GM19463 (cell line): ENCODE results near the gene OTUD7B.
"Not testable (repeated sequence)": the region's sequence is repeated elsewhere in the genome, so short reads cannot be mapped to it uniquely, and the experiment has no call there.

Source experiments
- ATAC-seq: cut with Tn5 transposase; IDR thresholded peaks from one replicate; pipeline ENCODE4 v1.9.1; 2021; ENCODE audit warnings: mild to moderate bottlenecking, moderate library complexity; ENCODE audit not compliant: unreplicated experiment

The OTUD7B gene

GRCh38 chr1:149962039-149962647 is 48.4 kb downstream of the OTUD7B start:
- ATAC-seq, result no peak

DNA sequence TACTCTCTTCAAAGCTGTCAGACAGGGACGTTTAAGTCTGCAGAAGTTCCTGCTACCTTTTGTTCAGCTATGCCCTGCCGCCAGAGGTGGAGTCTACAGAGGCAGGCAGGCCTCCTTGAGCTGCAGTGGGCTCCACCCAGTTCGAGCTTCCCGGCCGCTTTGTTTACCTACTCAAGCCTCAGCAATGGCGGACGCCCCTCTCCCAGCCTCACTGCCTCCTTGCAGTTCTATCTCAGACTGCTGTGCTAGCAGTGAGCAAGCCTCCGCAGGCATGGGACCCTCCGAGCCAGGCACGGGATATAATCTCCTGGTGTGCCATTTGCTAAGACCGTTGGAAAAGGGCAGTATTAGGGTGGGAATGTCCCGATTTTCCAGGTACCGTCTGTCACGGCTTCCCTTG is 53.0 kb downstream of the OTUD7B start:
- ATAC-seq, result not testable (repeated sequence)

DNA sequence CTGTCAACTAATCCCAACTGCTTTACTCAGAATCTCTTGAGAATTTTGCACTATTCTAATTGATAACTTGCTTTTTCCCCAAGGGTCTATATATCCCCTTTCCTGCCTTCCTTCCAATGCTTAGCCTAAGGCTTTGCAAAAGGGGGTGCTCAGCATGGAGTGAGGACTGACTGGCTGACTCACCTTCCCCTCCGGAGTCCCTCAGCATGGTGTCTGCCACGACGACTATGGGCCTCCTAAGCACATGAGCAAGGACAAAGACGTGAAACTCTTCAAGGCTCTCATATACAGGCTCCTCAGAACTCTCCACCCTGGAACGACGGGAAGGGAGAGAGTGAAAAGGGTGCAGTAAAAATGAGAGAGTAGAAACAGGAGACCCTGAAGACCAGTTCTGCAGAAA is 60.6 kb downstream of the OTUD7B start:
- ATAC-seq, result no peak

GRCh38 chr1:149945206-149945605 is 65.3 kb downstream of the OTUD7B start:
- no peak for ATAC-seq

GRCh38 chr1:149942885-149943284 is 67.6 kb downstream of the OTUD7B start:
- ATAC-seq, result no peak

- ATAC-seq, result no peak
These were observed 68.3 kb downstream of the OTUD7B start for GRCh38 chr1:149942207-149942606.

- ATAC-seq, result no peak
These were observed 70.1 kb downstream of the OTUD7B start for GRCh38 chr1:149940427-149940826.

- not testable (repeated sequence) for ATAC-seq
These were observed 71.9 kb downstream of the OTUD7B start for GRCh38 chr1:149938668-149939003.

DNA sequence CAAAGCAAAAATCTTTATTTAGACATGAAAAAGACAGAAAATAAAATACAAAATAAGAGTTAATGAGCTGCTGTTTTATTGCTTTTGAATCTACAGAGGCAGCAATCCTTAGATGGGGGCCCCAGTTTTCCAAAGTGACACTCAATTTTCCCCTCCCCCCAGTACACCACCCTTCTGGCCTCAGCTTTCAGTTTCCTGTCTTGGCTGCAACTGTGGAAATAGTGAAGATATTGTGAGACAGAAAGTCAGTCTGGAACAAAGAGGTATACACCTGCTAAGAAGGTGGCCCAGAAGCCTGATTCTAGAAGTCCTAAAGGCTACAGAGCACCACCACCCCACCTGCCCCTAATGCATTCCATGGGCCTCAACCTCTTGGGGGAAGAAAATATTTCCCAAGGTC is 72.8 kb downstream of the OTUD7B start:
- ATAC-seq, result no peak

DNA sequence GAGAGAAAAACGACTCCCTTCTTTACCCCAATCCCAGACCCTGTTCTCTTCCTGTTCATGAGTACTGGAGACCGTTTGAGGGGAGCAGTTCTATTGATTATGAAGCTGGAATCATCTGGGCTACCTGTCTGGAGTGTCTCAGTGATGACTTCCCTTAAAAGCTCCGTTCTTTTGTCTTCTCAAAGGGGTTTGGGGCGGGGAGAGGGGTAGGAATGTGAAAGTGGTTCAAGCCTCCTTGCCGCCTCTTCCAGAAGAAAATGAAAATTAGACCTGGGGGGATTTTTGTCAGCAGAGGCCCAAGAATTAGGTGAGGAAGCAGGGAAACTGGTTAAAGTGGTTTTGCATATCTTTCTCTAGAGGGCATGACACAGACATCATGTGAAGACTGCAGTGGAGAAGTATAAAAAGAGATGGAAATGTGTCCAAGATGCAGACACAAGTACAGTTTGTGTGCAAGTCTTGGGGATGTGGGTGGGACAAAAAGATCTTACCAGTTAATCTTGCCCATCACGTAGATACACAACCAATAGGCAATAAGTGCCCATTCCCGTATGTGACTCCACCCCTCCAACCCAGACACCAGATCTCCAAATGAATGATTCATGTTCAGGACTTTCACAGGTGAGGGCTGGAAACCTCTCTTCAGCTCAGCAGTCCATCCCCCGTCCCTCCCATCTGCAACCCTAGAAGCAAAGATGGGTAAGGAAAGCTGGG is 73.4 kb downstream of the OTUD7B start:
- no peak for ATAC-seq

DNA sequence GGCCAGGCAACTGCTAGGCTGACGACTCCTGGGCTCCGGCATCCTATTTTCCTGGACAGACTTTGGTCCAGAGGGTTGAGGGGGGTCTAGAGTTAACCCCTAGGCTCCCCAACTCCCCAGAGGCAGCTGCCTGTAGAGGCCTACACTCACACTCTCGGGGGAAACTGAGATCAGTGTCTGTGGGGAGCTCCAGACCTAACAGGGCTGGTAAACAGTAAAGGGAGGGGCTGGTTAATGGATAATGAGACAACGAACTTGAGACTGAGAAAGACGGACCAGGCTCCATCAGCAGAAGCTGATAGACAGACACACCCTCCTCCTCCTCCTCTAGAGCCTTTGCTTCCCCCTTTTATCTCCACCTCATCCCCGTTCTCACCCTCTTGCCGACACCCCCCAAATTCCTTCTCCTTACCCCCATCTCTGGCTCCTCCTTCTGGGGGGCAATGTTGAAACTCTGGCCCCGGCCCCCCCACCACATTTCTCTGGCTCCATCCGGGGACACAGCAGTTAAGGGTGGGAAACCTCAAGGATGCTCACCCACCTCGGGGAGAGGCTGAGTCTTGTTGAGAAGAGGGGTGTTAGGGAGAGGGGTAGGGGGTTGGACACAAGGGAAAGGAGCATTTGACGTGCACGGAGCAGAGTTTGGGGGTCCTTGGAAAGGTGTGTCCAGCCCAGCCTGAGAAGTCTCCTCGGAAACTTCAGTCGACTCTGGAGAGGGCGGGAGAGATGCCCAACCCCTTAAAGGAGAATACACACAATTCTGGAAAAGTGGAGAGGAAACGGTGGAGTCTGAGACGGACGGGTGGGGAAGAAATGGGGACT is 74.1 kb downstream of the OTUD7B start, which contains the start of gene MTMR11:
Gene MTMR11 (minus strand): TSS at position 710 of the 822 bp plus-strand sequence. CDS start 232 bp downstream, at position 478.
- ATAC-seq, result no peak

DNA sequence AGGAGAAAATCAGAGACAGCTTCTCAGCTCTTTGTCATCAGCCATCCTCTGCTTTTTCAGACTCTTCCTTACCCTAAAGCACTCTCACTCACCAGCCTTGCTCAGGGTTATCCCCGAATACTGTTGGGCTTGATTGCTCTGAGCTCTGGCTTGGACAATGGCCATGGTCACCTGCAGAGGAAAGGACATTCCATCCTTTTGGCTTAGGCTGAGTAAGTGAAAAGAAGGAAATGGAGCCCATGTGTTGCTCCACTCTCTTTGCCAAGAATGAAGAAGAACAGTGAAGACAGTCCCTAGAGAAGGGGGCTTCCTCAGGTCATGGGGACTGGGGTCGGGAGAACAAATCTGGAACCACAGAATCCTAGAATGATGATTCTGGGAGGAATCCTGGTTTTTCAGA is 76.2 kb downstream of the OTUD7B start:
- ATAC-seq, result no peak

- no peak for ATAC-seq
These were observed 77.3 kb downstream of the OTUD7B start for GRCh38 chr1:149933208-149933607.

DNA sequence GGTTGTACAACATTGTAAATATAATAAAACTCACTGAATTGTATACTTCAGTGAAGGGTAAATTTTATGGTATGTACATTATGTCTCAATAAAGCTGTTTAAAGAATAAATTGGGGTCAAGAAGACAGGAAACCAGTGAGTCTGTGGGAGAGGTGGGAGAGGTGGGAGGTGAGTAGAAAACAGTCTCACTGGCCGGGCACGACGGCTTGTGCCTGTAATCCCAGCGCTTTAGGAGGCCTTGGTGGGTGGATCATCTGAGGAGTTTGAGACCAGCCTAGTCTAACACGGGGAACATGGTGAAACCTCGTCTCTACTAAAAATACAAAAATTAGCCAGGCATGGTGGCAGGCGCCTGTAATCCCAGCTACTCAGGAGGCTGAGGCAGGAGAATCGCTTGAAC is 78.1 kb downstream of the OTUD7B start:
- ATAC-seq, result no peak

DNA sequence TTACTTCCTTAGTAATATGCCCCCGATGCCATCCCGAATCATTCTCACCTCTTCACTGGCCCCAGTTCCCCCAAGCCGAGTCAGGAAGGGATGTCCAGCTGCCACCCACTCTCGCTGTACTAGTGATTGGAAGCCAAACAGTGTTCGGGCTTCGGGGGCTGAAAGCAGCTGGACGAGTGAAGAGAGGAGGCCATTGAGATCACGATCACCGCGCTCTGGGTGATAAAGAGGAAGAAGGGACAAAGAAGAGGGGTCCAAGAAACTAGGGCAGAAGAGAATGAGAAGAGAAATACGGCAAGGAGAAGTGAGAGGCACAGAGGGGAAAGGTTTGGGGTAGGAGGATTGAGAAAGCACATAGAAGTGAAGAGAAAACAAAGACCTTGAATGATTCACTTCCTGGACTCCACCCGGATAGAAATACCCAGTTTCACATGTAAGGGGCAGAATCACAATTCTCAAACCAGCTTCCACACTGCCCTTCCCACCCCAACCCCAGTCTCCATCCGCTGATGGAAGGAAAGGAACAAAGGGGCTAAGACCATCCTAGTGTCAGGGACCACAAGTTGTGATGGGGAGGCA is 79.2 kb downstream of the OTUD7B start:
- no peak for ATAC-seq

- ATAC-seq, result no peak
These were observed 80.7 kb downstream of the OTUD7B start for GRCh38 chr1:149929856-149930255.

DNA sequence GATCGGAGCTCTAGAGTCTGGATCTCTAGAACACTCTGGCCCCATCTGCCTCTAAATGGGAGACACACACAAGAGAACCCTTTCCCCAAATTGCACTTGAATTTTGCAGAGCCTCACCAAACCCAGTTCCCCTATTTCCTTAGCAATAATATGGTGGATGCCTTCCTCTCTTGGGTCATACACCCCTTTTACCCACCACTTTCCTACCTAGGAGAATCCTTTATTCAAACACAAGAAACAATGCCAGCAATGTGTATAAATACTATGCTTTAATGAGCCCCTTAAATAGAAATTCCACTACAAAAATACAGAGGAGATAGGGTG is 82.2 kb downstream of the OTUD7B start:
- ATAC-seq, result no peak

DNA sequence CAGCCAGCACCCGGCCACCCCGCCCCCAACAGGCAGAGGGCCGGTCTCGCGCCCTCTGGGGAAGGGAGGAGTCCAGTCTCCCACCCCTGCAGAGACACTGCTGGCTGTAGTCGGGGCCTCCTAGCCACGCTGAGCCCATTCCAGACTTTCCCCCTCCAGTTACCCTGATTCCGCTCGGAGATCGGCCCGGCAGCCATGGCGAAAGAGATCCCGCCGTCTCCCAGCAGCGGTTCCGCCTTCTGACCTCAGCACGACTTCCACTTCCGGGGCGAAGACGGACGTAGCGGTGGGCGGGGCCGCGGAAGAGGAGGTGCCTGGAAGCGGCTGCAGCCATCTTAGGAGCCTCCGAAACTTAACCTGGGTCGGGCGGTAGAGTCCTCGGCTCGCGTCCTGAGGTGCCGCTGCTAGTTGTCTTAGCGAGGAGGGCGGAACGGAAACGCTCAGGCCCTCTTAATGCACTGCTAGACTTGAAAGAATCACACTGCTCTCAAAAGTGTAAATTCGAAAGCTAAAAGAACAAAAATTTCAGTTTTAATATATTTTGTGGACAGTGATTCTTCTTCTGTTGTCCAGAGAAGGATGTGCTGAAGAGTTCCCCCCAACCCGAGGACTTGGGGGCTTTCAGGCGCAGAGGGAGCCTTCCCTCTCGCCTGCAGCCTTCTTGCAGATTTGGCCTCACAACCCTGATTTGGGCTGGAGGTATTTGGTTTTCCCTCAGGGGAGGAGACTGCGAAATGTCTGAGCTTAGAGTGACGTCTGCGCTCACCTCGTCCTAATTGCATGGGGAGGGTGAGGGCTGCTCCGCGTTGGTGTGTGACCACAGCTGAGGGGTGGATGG is 82.7 kb downstream of the OTUD7B start, which contains the start of gene SF3B4:
Gene SF3B4 (minus strand): TSS at position 241 of the 838 bp plus-strand sequence. CDS start 44 bp downstream, at position 197.
- peak; percentile 92 for ATAC-seq

DNA sequence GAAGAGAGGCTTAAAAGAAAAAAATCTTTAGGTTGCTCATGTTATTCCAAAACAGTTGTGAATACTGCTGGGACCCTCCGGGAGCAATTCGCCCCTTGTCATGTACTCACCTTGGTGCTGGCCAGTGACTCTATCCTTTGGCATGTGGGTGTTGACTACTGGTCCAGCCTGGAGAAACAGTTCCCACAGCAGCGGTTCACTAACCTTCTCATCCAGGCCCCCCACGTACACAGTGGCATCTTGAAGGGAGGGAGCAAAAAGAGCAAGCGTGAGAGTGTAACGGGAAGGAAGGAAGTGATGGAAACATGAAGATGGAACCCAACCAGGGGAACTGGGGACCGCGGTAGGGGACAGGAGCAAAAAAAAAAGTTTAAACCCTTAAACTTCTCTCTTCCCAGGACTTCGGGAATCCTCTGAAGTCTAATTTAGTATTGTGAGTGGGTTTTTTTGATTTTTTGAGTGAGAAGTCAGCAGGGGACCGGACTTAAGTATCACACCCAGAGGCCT is 83.4 kb downstream of the OTUD7B start:
- ATAC-seq, result no peak

DNA sequence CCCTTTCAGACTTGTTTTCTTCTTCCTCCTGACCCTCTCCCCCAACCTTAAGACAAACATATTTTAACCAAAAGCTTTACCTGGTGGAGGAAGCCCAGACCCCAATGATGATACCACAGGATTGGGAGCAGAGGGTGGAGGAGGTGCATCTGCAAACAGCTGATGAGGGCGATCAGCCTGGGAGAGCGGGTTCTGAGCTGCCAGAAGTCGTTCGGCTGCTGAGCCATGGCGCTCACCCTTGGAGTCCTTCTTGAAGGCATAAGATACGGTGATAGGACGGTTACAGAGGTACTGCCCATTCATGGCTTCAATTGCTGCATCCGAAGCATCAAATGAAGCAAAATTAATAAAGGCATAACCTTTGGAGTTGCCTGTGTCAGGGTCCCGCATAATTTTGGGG is 84.2 kb downstream of the OTUD7B start:
- no peak for ATAC-seq
